GM12891 (cell line): ENCODE data around the gene DCUN1D3.

Experiments
- PAX5 ChIP-seq: IDR thresholded peaks from 2 replicates; pipeline ENCODE4 v1.6.1; 2011; ENCODE audit warnings: low read length, moderate library complexity, mild to moderate bottlenecking; ENCODE audit not compliant: insufficient read depth, severe bottlenecking
- POLR2A ChIP-seq: IDR thresholded peaks from 2 replicates; pipeline ENCODE4 v1.6.1; 2011; ENCODE audit warnings: low read depth, low read length, control low read depth
- POLR2AphosphoS5 ChIP-seq: IDR thresholded peaks from 2 replicates; pipeline ENCODE4 v1.6.1; 2011; ENCODE audit warnings: low read depth, low read length, control low read depth
- TAF1 ChIP-seq: IDR thresholded peaks from 2 replicates; pipeline ENCODE4 v1.6.1; 2011; ENCODE audit warnings: low read depth, low read length, control low read depth

GRCh38 chr16:20910781-20911321, 10.7 kb upstream of the DCUN1D3 start:
- TF ChIP-seq POLR2AphosphoS5 (no peak), POLR2A (no peak), TAF1 (no peak), PAX5 (no peak)
